NT2/D1 (cell line): Measurements from ENCODE around the gene SUPT7L.
"Not testable (repeated sequence)": the region's sequence is repeated elsewhere in the genome, so short reads cannot be mapped to it uniquely, and the experiment has no call there.

Experiments used
- DNase-seq: peaks from one replicate; pipeline ENCODE4 v3.0.0-alpha.2; 2011; ENCODE audit warnings: low read depth, low spot score
- H3K27me3 ChIP-seq: 2 replicates; pipeline ENCODE4 v1.6.0; 2011; ENCODE audit warnings: mild to moderate bottlenecking; ENCODE audit not compliant: insufficient read length, insufficient read depth
- H3K36me3 ChIP-seq: 2 replicates; pipeline ENCODE4 v1.6.1; 2011; ENCODE audit warnings: mild to moderate bottlenecking, low read length, mixed read lengths; ENCODE audit not compliant: insufficient read depth, insufficient read length
- H3K4me1 ChIP-seq: 2 replicates; pipeline ENCODE4 v1.5.1; 2011; ENCODE audit not compliant: insufficient read depth, insufficient read length
- H3K4me3 ChIP-seq: 2 replicates; pipeline ENCODE4 v1.5.1; 2011; ENCODE audit warnings: low read depth; ENCODE audit not compliant: insufficient read length
- H3K9ac ChIP-seq: 2 replicates; pipeline ENCODE4 v1.6.0; 2011; ENCODE audit warnings: low read depth; ENCODE audit not compliant: insufficient read length
- H3K9me3 ChIP-seq: 2 replicates; pipeline ENCODE4 v1.5.1; 2011; ENCODE audit warnings: mild to moderate bottlenecking, low read length; ENCODE audit not compliant: insufficient read depth
- SUZ12 ChIP-seq: IDR thresholded peaks from 2 replicates; pipeline ENCODE4 v1.6.1; 2011; ENCODE audit not compliant: insufficient read length, insufficient read depth; ENCODE audit errors: extremely low read depth
- YY1 ChIP-seq: IDR thresholded peaks from 2 replicates; pipeline ENCODE4 v1.6.1; 2011; ENCODE audit not compliant: insufficient read length, insufficient read depth
- ZNF274 ChIP-seq: IDR thresholded peaks from 2 replicates; pipeline ENCODE4 v1.6.1; 2011; ENCODE audit warnings: mild to moderate bottlenecking, low read depth, low read length

Gene SUPT7L

GRCh38 chr2:27645197-27645596, 18.2 kb downstream of the SUPT7L start:
- H3K27me3 ChIP-seq, result no peaks in the 10 kb centered on the region
- no peaks in the 10 kb centered on the region for H3K4me1 ChIP-seq
- no peak overlapping the region for H3K9ac ChIP-seq
- peaks cover 55% of the 10 kb centered on the region for H3K36me3 ChIP-seq
- no peaks in the 10 kb centered on the region for H3K9me3 ChIP-seq
- no peak overlapping the region for H3K4me3 ChIP-seq
- no peak for TF ChIP-seq SUZ12
- TF ChIP-seq ZNF274, result no peak
- no peak for TF ChIP-seq YY1
- no peak for DNase-seq

- Histone ChIP-seq H3K4me1 (no peaks in the 10 kb centered on the region), H3K9me3 (no peaks in the 10 kb centered on the region), H3K9ac (no peak overlapping the region), H3K36me3 (peaks cover 63% of the 10 kb centered on the region), H3K4me3 (no peak overlapping the region), H3K27me3 (no peaks in the 10 kb centered on the region)
- TF ChIP-seq YY1 (no peak), SUZ12 (no peak), ZNF274 (no peak)
- DNase-seq, result no peak
These were observed 22.6 kb downstream of the SUPT7L start for GRCh38 chr2:27640722-27641245.

- TF ChIP-seq SUZ12 (no peak), ZNF274 (no peak), YY1 (no peak)
- no peaks in the 10 kb centered on the region for H3K4me1 ChIP-seq
- no peak overlapping the region for H3K9ac ChIP-seq
- no peak overlapping the region for H3K4me3 ChIP-seq
- no peak for DNase-seq
- no peaks in the 10 kb centered on the region for H3K27me3 ChIP-seq
- no peaks in the 10 kb centered on the region for H3K9me3 ChIP-seq
- H3K36me3 ChIP-seq, result peaks cover 74% of the 10 kb centered on the region
These were observed 24.7 kb downstream of the SUPT7L start for GRCh38 chr2:27638709-27639108.

GRCh38 chr2:27638037-27638637, 25.3 kb downstream of the SUPT7L start:
- Histone ChIP-seq H3K4me3 (no peak overlapping the region), H3K36me3 (peaks cover 78% of the 10 kb centered on the region)

GRCh38 chr2:27636766-27637165, 26.6 kb downstream of the SUPT7L start:
- H3K27me3 ChIP-seq, result no peaks in the 10 kb centered on the region
- H3K4me1 ChIP-seq, result no peaks in the 10 kb centered on the region
- TF ChIP-seq ZNF274 (no peak), SUZ12 (no peak), YY1 (no peak)
- peaks cover 85% of the 10 kb centered on the region for H3K36me3 ChIP-seq
- H3K9ac ChIP-seq, result no peak overlapping the region
- no peak overlapping the region for H3K4me3 ChIP-seq
- H3K9me3 ChIP-seq, result no peaks in the 10 kb centered on the region
- DNase-seq, result no peak

More at GRCh38 chr2:27638037-27638637, 25.3 kb downstream of the SUPT7L start:
- no peaks in the 10 kb centered on the region for H3K4me1 ChIP-seq
- no peak for DNase-seq
- TF ChIP-seq ZNF274, result no peak
- no peak for TF ChIP-seq SUZ12
- TF ChIP-seq YY1, result no peak
- no peak overlapping the region for H3K9ac ChIP-seq
- no peaks in the 10 kb centered on the region for H3K27me3 ChIP-seq
- no peaks in the 10 kb centered on the region for H3K9me3 ChIP-seq

GRCh38 chr2:27634291-27634690, 29.1 kb downstream of the SUPT7L start:
- no peaks in the 10 kb centered on the region for H3K27me3 ChIP-seq
- TF ChIP-seq SUZ12, result no peak
- no peaks in the 10 kb centered on the region for H3K4me1 ChIP-seq
- H3K4me3 ChIP-seq, result no peak overlapping the region
- no peak for DNase-seq
- peaks cover 83% of the 10 kb centered on the region for H3K36me3 ChIP-seq
- no peaks in the 10 kb centered on the region for H3K9me3 ChIP-seq
- H3K9ac ChIP-seq, result no peak overlapping the region

- H3K4me3 ChIP-seq, H3K9me3 ChIP-seq, DNase-seq, H3K4me1 ChIP-seq, H3K9ac ChIP-seq, H3K27me3 ChIP-seq: not testable (repeated sequence)
- H3K36me3 ChIP-seq, result peaks cover 50% of the 10 kb centered on the region
These were observed 33.2 kb downstream of the SUPT7L start for GRCh38 chr2:27630257-27630656.
